ENCODE data around the gene GATB. TPM values are rescaled to one million over a fixed set of nuclear protein-coding genes. Genes with fewer than 3 reads are reported as not detected.

Gene GATB
- total and polyA plus RNA-seq, 2 donors (not counting 3 experiments of a cell fraction or from before 2014, with no cell fraction given), result 14.4 to 17.7 TPM

GRCh38 chr4:151716324-151716723, 44.5 kb downstream of the GATB start:
- intact Hi-C loops (cut with micrococcal nuclease), result no loop called here
- dilution Hi-C loops (cut with MboI; ENCODE audit: extremely low pct_ligation_motif_present, low sequenced_read_pairs), result no loop called here
- POLR2A ChIA-PET, result no interaction called here
- H3K9me1 ChIP-seq (replicated peaks; ENCODE audit: control insufficient read depth, extremely low read depth, insufficient read depth, low read length), result no peaks in the 10 kb centered on the region
- H3K36me3 ChIP-seq (ENCODE audit: control insufficient read depth in 2 of 2, extremely low read depth in 1 of 2, insufficient read depth in 2 of 2, low read length in 2 of 2), result peaks cover 0 to 2% of the 10 kb centered on the region in 2 experiments
- DNase-seq (ENCODE audit: low read depth, low spot score) (no peak), FAIRE-seq (no peak)
- H3K9ac ChIP-seq (replicated peaks; ENCODE audit: extremely low read depth, insufficient read depth, low read length), result no peak overlapping the region
- H3K4me3 ChIP-seq (replicated peaks in 1 of 3; ENCODE audit: insufficient read depth in 1 of 3, low read depth in 1 of 3, low read length in 3 of 3), result no peak overlapping the region
- no peak overlapping the region for H3K4me2 ChIP-seq (ENCODE audit: insufficient read depth, low read length)
- no peaks in the 10 kb centered on the region for H3K27me3 ChIP-seq (ENCODE audit: control insufficient read depth in 2 of 2, insufficient read depth in 2 of 2, low read length in 2 of 2)
- no peak overlapping the region for H2AFZ ChIP-seq (ENCODE audit: low read depth, low read length)
- H3K4me1 ChIP-seq (ENCODE audit: control insufficient read depth, extremely low read depth, insufficient read depth, low read length), result no peaks in the 10 kb centered on the region
- H3K79me2 ChIP-seq (ENCODE audit: control insufficient read depth, insufficient read depth, low read length), result no peaks in the 10 kb centered on the region
- TF ChIP-seq CTCF (IDR thresholded peaks at IDR 0.05; ENCODE audit: extremely low read depth in 1 of 2, insufficient read depth in 1 of 2, low read depth in 1 of 2, low read length in 2 of 2) (no peak), MYC (IDR thresholded peaks at IDR 0.05; ENCODE audit: low read depth, low read length) (no peak), FOS (IDR thresholded peaks at IDR 0.05; ENCODE audit: borderline replicate concordance, insufficient read depth, low read length) (no peak), EZH2 (IDR thresholded peaks at IDR 0.05; ENCODE audit: borderline replicate concordance, low read depth, low read length, severe bottlenecking) (no peak), GATA2 (IDR thresholded peaks at IDR 0.05; ENCODE audit: insufficient read depth, insufficient read length, low read depth, low read length) (no peak), POLR2A (IDR thresholded peaks at IDR 0.05; ENCODE audit: low read depth, low read length) (no peak), POLR2AphosphoS5 (IDR thresholded peaks at IDR 0.05; ENCODE audit: insufficient read depth, low read depth, low read length) (no peak), MAX (IDR thresholded peaks at IDR 0.05; ENCODE audit: insufficient read depth, insufficient read length) (no peak), JUN (IDR thresholded peaks at IDR 0.05; ENCODE audit: borderline replicate concordance, insufficient read depth, insufficient read length, low read depth) (no peak)
- H4K20me1 ChIP-seq (replicated peaks; ENCODE audit: control insufficient read depth, extremely low read depth, insufficient read depth, low read length), result no peaks in the 10 kb centered on the region
- H3K27ac ChIP-seq (ENCODE audit: insufficient read depth, low read depth, low read length), result no peak overlapping the region
- BruUV-seq (replicated peaks), result no TSS peak
- CTCF ChIA-PET, result no interaction called here
- H3K9me3 ChIP-seq (replicated peaks; ENCODE audit: control insufficient read depth, insufficient read depth, low read length), result no peaks in the 10 kb centered on the region
